ENCODE results near the gene STAT6.

The STAT6 gene

DNA sequence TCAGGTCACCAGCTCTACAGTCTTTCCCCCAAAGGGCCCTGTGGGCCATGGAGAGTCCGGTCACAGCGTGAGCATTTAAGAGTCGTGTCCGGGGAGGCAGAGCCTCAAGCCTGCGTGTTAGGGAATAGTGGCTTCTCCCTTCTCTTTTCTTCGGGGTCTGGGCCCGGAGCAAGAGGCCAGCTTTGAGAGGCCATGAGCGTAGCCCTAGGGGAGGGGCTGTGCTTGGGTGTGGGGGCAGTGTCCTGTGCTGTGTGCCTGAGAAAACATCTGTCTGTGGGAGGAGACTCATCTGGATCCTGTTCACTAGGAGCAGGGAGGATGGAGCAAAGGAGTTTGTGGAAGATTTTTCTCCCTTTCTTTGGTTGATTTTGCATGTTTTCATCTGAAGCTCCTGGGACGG is 31.0 kb upstream of the STAT6 start:
- no peak overlapping the region for H3K23ac ChIP-seq (ENCODE audit: low read length in 2 of 2)
- H3K27me3 ChIP-seq (ENCODE audit: control insufficient read depth in 1 of 2, insufficient read depth in 1 of 2, low read length in 2 of 2): no peaks in the 10 kb centered on the region
- no peak overlapping the region for H2BK15ac ChIP-seq (ENCODE audit: low read depth, poor library complexity, severe bottlenecking)
- no peak overlapping the region for H2AFZ ChIP-seq (ENCODE audit: low read depth, low read length)
- H3K4me2 ChIP-seq (ENCODE audit: low read length, poor library complexity, severe bottlenecking): no peak overlapping the region
- H4K91ac ChIP-seq (ENCODE audit: low read length): no peak overlapping the region
- no peak overlapping the region for H2BK120ac ChIP-seq (ENCODE audit: low read depth, low read length)
- H4K8ac ChIP-seq (ENCODE audit: low read length): no peak overlapping the region
- no peak overlapping the region for H2AK5ac ChIP-seq (ENCODE audit: low read length, severe bottlenecking)
- H3K14ac ChIP-seq (ENCODE audit: low read length in 2 of 2): no peak overlapping the region
- no peak for DNase-seq
- H3K18ac ChIP-seq (ENCODE audit: low read depth in 1 of 2, low read length in 2 of 2): no peak overlapping the region
- peaks cover 82 to 97% of the 10 kb centered on the region in 2 experiments for H3K36me3 ChIP-seq (ENCODE audit: control insufficient read depth in 1 of 2, insufficient read depth in 2 of 2, low read depth in 1 of 2, low read length in 2 of 2)
- H3K4me3 ChIP-seq (ENCODE audit: insufficient read depth in 1 of 2, low read depth in 1 of 2, low read length in 2 of 2): peak overlapping the region in 1 of 2 experiments; percentile 13
- H3K9me3 ChIP-seq (ENCODE audit: control insufficient read depth, low read length): no peaks in the 10 kb centered on the region
- peaks cover 58% of the 10 kb centered on the region for H3K79me1 ChIP-seq (replicated peaks; ENCODE audit: low read length, poor library complexity, severe bottlenecking)
- H3K9ac ChIP-seq (ENCODE audit: low read length): peak overlapping the region; percentile 83
- H3K4ac ChIP-seq (ENCODE audit: low read depth in 1 of 2, low read length in 2 of 2): no peak overlapping the region
- peaks cover 18% of the 10 kb centered on the region for H3K4me1 ChIP-seq (ENCODE audit: control insufficient read depth, insufficient read depth, low read depth, low read length)
- WGBS: 89% methylated on average over 9 of the region's 9 CpGs
- H3K27ac ChIP-seq (ENCODE audit: low read length, poor library complexity, severe bottlenecking): no peak overlapping the region
- H2BK12ac ChIP-seq (ENCODE audit: low read length in 2 of 2): no peak overlapping the region
- H2BK5ac ChIP-seq (ENCODE audit: low read depth, low read length, poor library complexity, severe bottlenecking): no peak overlapping the region

DNA sequence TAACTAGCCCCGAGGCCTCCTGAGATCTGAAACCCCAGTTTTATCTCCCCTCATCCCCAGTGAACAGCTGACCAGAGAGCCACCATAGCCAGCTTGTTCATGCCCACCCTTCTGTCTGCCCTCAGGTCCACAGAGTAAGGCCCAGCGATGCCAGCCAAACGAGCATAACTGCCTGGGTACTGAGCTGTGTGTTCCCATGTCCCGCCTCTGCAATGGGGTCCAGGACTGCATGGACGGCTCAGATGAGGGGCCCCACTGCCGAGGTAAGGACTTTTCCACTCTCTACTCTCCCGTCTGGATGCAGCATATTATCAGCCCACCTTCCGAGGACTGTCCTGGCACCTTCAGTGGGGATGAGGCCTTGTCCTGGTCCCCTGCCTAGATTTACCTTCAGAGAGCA is 30.1 kb upstream of the STAT6 start:
- no peak overlapping the region for H2BK5ac ChIP-seq (ENCODE audit: low read depth, low read length, poor library complexity, severe bottlenecking)
- H2AK5ac ChIP-seq (ENCODE audit: low read length, severe bottlenecking): no peak overlapping the region
- H3K27ac ChIP-seq (ENCODE audit: low read length, poor library complexity, severe bottlenecking): no peak overlapping the region
- H3K4me2 ChIP-seq (ENCODE audit: low read length, poor library complexity, severe bottlenecking): no peak overlapping the region
- peaks cover 13% of the 10 kb centered on the region for H3K4me1 ChIP-seq (ENCODE audit: control insufficient read depth, insufficient read depth, low read depth, low read length)
- H3K23ac ChIP-seq (ENCODE audit: low read length in 2 of 2): no peak overlapping the region
- H3K79me1 ChIP-seq (replicated peaks; ENCODE audit: low read length, poor library complexity, severe bottlenecking): peaks cover 59% of the 10 kb centered on the region
- no peaks in the 10 kb centered on the region for H3K27me3 ChIP-seq (ENCODE audit: control insufficient read depth in 1 of 2, insufficient read depth in 1 of 2, low read length in 2 of 2)
- no peak overlapping the region for H3K14ac ChIP-seq (ENCODE audit: low read length in 2 of 2)
- no peak overlapping the region for H3K4me3 ChIP-seq (ENCODE audit: insufficient read depth in 1 of 2, low read depth in 1 of 2, low read length in 2 of 2)
- DNase-seq: no peak
- 88% methylated on average over 8 of the region's 8 CpGs for WGBS
- H3K4ac ChIP-seq (ENCODE audit: low read depth in 1 of 2, low read length in 2 of 2): no peak overlapping the region
- no peak overlapping the region for H4K8ac ChIP-seq (ENCODE audit: low read length)
- no peaks in the 10 kb centered on the region for H3K9me3 ChIP-seq (ENCODE audit: control insufficient read depth, low read length)
- no peak overlapping the region for H3K18ac ChIP-seq (ENCODE audit: low read depth in 1 of 2, low read length in 2 of 2)
- peaks cover 77 to 88% of the 10 kb centered on the region in 2 experiments for H3K36me3 ChIP-seq (ENCODE audit: control insufficient read depth in 1 of 2, insufficient read depth in 2 of 2, low read depth in 1 of 2, low read length in 2 of 2)
- no peak overlapping the region for H4K91ac ChIP-seq (ENCODE audit: low read length)
- no peak overlapping the region for H2BK15ac ChIP-seq (ENCODE audit: low read depth, poor library complexity, severe bottlenecking)
- H2AFZ ChIP-seq (ENCODE audit: low read depth, low read length): no peak overlapping the region
- no peak overlapping the region for H2BK120ac ChIP-seq (ENCODE audit: low read depth, low read length)
- H2BK12ac ChIP-seq (ENCODE audit: low read length in 2 of 2): no peak overlapping the region
- peak overlapping the region; percentile 83 for H3K9ac ChIP-seq (ENCODE audit: low read length)

- Histone ChIP-seq H3K27ac (ENCODE audit: low read length, poor library complexity, severe bottlenecking) (no peak overlapping the region), H3K14ac (ENCODE audit: low read length in 2 of 2) (no peak overlapping the region), H4K91ac (ENCODE audit: low read length) (no peak overlapping the region), H3K4me3 (ENCODE audit: insufficient read depth in 1 of 2, low read depth in 1 of 2, low read length in 2 of 2) (peak overlapping the region in 1 of 2 experiments; percentile 30), H2BK120ac (ENCODE audit: low read depth, low read length) (no peak overlapping the region), H2BK12ac (ENCODE audit: low read length in 2 of 2) (no peak overlapping the region), H3K18ac (ENCODE audit: low read depth in 1 of 2, low read length in 2 of 2) (no peak overlapping the region), H4K8ac (ENCODE audit: low read length) (peak overlapping the region; percentile 19), H3K9ac (ENCODE audit: low read length) (peak overlapping the region; percentile 72), H3K79me1 (replicated peaks; ENCODE audit: low read length, poor library complexity, severe bottlenecking) (peaks cover 48% of the 10 kb centered on the region), H2BK5ac (ENCODE audit: low read depth, low read length, poor library complexity, severe bottlenecking) (no peak overlapping the region), H2AK5ac (ENCODE audit: low read length, severe bottlenecking) (no peak overlapping the region), H3K36me3 (ENCODE audit: control insufficient read depth in 1 of 2, insufficient read depth in 2 of 2, low read depth in 1 of 2, low read length in 2 of 2) (peaks cover 72 to 81% of the 10 kb centered on the region in 2 experiments), H3K9me3 (ENCODE audit: control insufficient read depth, low read length) (no peaks in the 10 kb centered on the region), H2BK15ac (ENCODE audit: low read depth, poor library complexity, severe bottlenecking) (no peak overlapping the region), H3K23ac (ENCODE audit: low read length in 2 of 2) (no peak overlapping the region), H3K4ac (ENCODE audit: low read depth in 1 of 2, low read length in 2 of 2) (no peak overlapping the region), H3K4me1 (ENCODE audit: control insufficient read depth, insufficient read depth, low read depth, low read length) (peaks cover 17% of the 10 kb centered on the region), H3K27me3 (ENCODE audit: control insufficient read depth in 1 of 2, insufficient read depth in 1 of 2, low read length in 2 of 2) (no peaks in the 10 kb centered on the region), H2AFZ (ENCODE audit: low read depth, low read length) (no peak overlapping the region), H3K4me2 (ENCODE audit: low read length, poor library complexity, severe bottlenecking) (no peak overlapping the region)
- 72% methylated on average over 5 of the region's 6 CpGs for WGBS
- no peak for DNase-seq
Observed at GRCh38 chr12:57139796-57140649, 28.9 kb upstream of the STAT6 start.

DNA sequence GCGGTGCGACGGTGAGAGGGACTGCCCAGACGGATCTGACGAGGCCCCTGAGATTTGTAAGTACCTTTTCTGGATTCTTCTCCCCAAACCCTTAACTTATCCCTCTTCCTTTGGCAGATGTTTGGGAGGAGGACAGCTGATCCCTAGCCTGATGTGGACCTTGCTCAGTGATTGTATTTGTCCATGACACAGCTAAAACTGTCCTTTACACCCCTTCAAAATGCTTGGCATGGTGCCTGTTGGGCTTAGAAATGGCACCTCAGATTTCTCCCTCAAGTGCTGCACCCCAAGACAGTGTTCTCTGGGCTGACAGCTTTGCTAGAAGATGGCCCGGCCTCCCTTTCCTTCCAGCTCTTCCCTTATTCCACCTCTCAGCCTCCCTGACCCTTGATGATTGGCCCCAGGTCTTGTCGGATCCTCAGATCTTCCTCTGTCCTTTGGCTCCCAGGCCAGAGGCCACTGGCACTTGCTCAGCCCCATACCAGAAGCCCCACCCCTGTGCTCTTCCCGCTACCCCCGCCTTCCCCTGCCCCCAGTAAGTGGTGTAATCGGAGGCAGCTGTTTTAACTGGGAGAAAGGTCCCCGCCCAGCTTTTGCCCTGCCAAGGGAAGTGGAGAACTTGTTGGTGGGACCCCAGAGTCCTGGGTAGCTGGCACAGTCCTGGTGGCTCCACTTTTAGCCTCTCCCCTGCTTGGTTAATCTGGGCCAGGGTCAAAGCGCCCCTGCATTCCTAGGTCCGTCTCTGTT is 27.5 kb upstream of the STAT6 start:
- Histone ChIP-seq H3K4me3 (ENCODE audit: insufficient read depth in 1 of 2, low read depth in 1 of 2, low read length in 2 of 2) (peak overlapping the region in 1 of 2 experiments; percentile 30), H3K4me2 (ENCODE audit: low read length, poor library complexity, severe bottlenecking) (no peak overlapping the region), H3K4me1 (ENCODE audit: control insufficient read depth, insufficient read depth, low read depth, low read length) (peaks cover 20% of the 10 kb centered on the region), H3K18ac (ENCODE audit: low read depth in 1 of 2, low read length in 2 of 2) (no peak overlapping the region), H4K8ac (ENCODE audit: low read length) (no peak overlapping the region), H3K14ac (ENCODE audit: low read length in 2 of 2) (no peak overlapping the region), H2BK15ac (ENCODE audit: low read depth, poor library complexity, severe bottlenecking) (no peak overlapping the region), H3K4ac (ENCODE audit: low read depth in 1 of 2, low read length in 2 of 2) (no peak overlapping the region), H2BK12ac (ENCODE audit: low read length in 2 of 2) (no peak overlapping the region), H3K23ac (ENCODE audit: low read length in 2 of 2) (peak overlapping the region in 1 of 2 experiments; percentile 2), H3K79me1 (replicated peaks; ENCODE audit: low read length, poor library complexity, severe bottlenecking) (peaks cover 45% of the 10 kb centered on the region), H2BK120ac (ENCODE audit: low read depth, low read length) (no peak overlapping the region), H2BK5ac (ENCODE audit: low read depth, low read length, poor library complexity, severe bottlenecking) (no peak overlapping the region), H3K36me3 (ENCODE audit: control insufficient read depth in 1 of 2, insufficient read depth in 2 of 2, low read depth in 1 of 2, low read length in 2 of 2) (peaks cover 69% of the 10 kb centered on the region in 2 experiments), H4K91ac (ENCODE audit: low read length) (no peak overlapping the region), H2AFZ (ENCODE audit: low read depth, low read length) (no peak overlapping the region), H3K9ac (ENCODE audit: low read length) (peak overlapping the region; percentile 72), H3K27ac (ENCODE audit: low read length, poor library complexity, severe bottlenecking) (no peak overlapping the region), H2AK5ac (ENCODE audit: low read length, severe bottlenecking) (no peak overlapping the region), H3K27me3 (ENCODE audit: control insufficient read depth in 1 of 2, insufficient read depth in 1 of 2, low read length in 2 of 2) (no peaks in the 10 kb centered on the region), H3K9me3 (ENCODE audit: control insufficient read depth, low read length) (no peaks in the 10 kb centered on the region)
- 80% methylated on average over 9 of the region's 13 CpGs for WGBS
- DNase-seq: no peak

All from mesenchymal stem cell (in vitro differentiated cells and primary cell).